IMR-90 (cell line): ENCODE results near the gene SAMD11. TPM values are rescaled to one million over a fixed set of nuclear protein-coding genes. Genes with fewer than 3 reads are reported as not detected.

Experiments used
- ATAC-seq: fragments of 200-7000 bp; cut with Tn5 transposase; 2 replicates; pipeline ENCODE4 v1.9.1; 2020; ENCODE audit warnings: low read depth, mild to moderate bottlenecking, moderate library complexity
- BruUV-seq: library from RNA; stranded (reverse); fragments of 400-500 nt; replicated peaks from 2 replicates; lab custom pipeline; 2021; lab: Mats Ljungman, UMichigan
- CTCF ChIA-PET: fragments of 300-600 bp; formaldehyde crosslinking; extraction: SDS; loops from one replicate; lab custom pipeline; 2021; ENCODE audit warnings: antibody characterized with exemption; lab: Yijun Ruan, JAX
- POLR2A ChIA-PET: fragments of 300-600 bp; sonication (Branson Sonifier 250); formaldehyde crosslinking; loops from one replicate; lab custom pipeline; 2022; ENCODE audit warnings: antibody characterized with exemption; ENCODE audit not compliant: unreplicated experiment; lab: Charles Lee
- DNase-seq: peaks from one replicate; pipeline ENCODE4 v3.0.0; 2013
- H2AFZ ChIP-seq: replicated peaks from 2 replicates; pipeline ENCODE3; 2013; ENCODE audit warnings: low read length, mild to moderate bottlenecking; ENCODE audit not compliant: poor library complexity
- H2AK5ac ChIP-seq: 2 replicates; pipeline ENCODE4 v1.6.1; 2013; ENCODE audit warnings: low read depth, low read length, inconsistent platforms
- H2AK9ac ChIP-seq: replicated peaks from 2 replicates; pipeline ENCODE3; 2013; ENCODE audit warnings: mild to moderate bottlenecking, low read depth, low read length, moderate library complexity; ENCODE audit not compliant: poor library complexity
- H2BK120ac ChIP-seq: 2 replicates; pipeline ENCODE4 v1.6.1; 2013; ENCODE audit warnings: low read depth, low read length, inconsistent platforms
- H2BK15ac ChIP-seq: 3 replicates; pipeline ENCODE4 v1.6.1; 2013; ENCODE audit warnings: low read depth, low read length, inconsistent platforms
- H2BK20ac ChIP-seq: 2 replicates; pipeline ENCODE4 v1.6.1; 2013; ENCODE audit warnings: low read depth, mild to moderate bottlenecking, inconsistent platforms, low read length, moderate library complexity
- H2BK5ac ChIP-seq: 2 replicates; pipeline ENCODE4 v1.6.1; 2013; ENCODE audit warnings: mild to moderate bottlenecking, low read depth, low read length, inconsistent platforms; ENCODE audit not compliant: poor library complexity, severe bottlenecking
- H3K14ac ChIP-seq: replicated peaks from 2 replicates; pipeline ENCODE4 v1.6.1; 2013; ENCODE audit warnings: low read depth, low read length, inconsistent platforms
- H3K18ac ChIP-seq: 2 replicates; pipeline ENCODE4 v1.6.1; 2013; ENCODE audit warnings: low read depth, low read length, control low read depth
- H3K23ac ChIP-seq: 2 replicates; pipeline ENCODE4 v1.6.1; 2013; ENCODE audit warnings: low read depth, low read length, inconsistent platforms
- H3K27ac ChIP-seq: 2 replicates; pipeline ENCODE4 v1.5.1; 2013; ENCODE audit warnings: mild to moderate bottlenecking, control low read depth, low read length; ENCODE audit not compliant: insufficient read depth
- H3K27me3 ChIP-seq: 2 replicates; pipeline ENCODE4 v1.6.1; 2013; ENCODE audit warnings: low read length; ENCODE audit not compliant: control insufficient read depth, insufficient read depth
- H3K36me3 ChIP-seq: 2 replicates; pipeline ENCODE4 v1.6.1; 2013; ENCODE audit warnings: low read length, mixed read lengths; ENCODE audit not compliant: control insufficient read depth, insufficient read depth
- H3K4ac ChIP-seq: 2 replicates; pipeline ENCODE4 v1.6.1; 2013; ENCODE audit warnings: low read depth, low read length, inconsistent platforms
- H3K4me1 ChIP-seq: 2 replicates; pipeline ENCODE4 v1.6.1; 2013; ENCODE audit warnings: low read length, mixed read lengths; ENCODE audit not compliant: control insufficient read depth, insufficient read depth
- H3K4me2 ChIP-seq: 2 replicates; pipeline ENCODE4 v1.6.1; 2013; ENCODE audit warnings: low read depth, mild to moderate bottlenecking, control low read depth, low read length, moderate library complexity
- H3K4me3 ChIP-seq: 2 replicates; pipeline ENCODE4 v1.5.1; 2013; ENCODE audit warnings: low read depth, mild to moderate bottlenecking, control low read depth, low read length, moderate library complexity; ENCODE audit not compliant: insufficient read depth
- H3K56ac ChIP-seq: 2 replicates; pipeline ENCODE4 v1.6.1; 2013; ENCODE audit warnings: low read length, inconsistent platforms; ENCODE audit not compliant: insufficient read depth; ENCODE audit errors: extremely low read depth
- H3K79me1 ChIP-seq, 2 experiments: 2 replicates each; pipeline ENCODE4 v1.6.1; 2013; ENCODE audit warnings: low read length in 2 of 2, inconsistent platforms in 1 of 2, low read depth in 1 of 2
- H3K9ac ChIP-seq: 2 replicates; pipeline ENCODE4 v1.6.1; 2013; ENCODE audit warnings: low read depth, low read length, control low read depth
- H3K9me1 ChIP-seq: 2 replicates; pipeline ENCODE4 v1.6.1; 2013; ENCODE audit warnings: low read length, inconsistent platforms; ENCODE audit not compliant: insufficient read depth
- H3K9me3 ChIP-seq: 2 replicates; pipeline ENCODE4 v1.6.1; 2013; ENCODE audit warnings: low read length; ENCODE audit not compliant: control insufficient read depth, insufficient read depth
- H4K20me1 ChIP-seq: 2 replicates; pipeline ENCODE4 v1.6.1; 2013; ENCODE audit warnings: low read length, inconsistent platforms; ENCODE audit not compliant: insufficient read depth
- H4K5ac ChIP-seq: 2 replicates; pipeline ENCODE4 v1.6.1; 2013; ENCODE audit warnings: mild to moderate bottlenecking, low read depth, low read length, control low read depth
- H4K8ac ChIP-seq, 2 experiments: 2 replicates each; pipeline ENCODE4 v1.6.1; 2013; ENCODE audit warnings: low read depth in 2 of 2, low read length in 2 of 2, control low read depth in 1 of 2, inconsistent platforms in 1 of 2
- H4K91ac ChIP-seq: 2 replicates; pipeline ENCODE4 v1.6.1; 2013; ENCODE audit warnings: low read depth, low read length, inconsistent platforms; ENCODE audit not compliant: insufficient read depth
- BHLHE40 ChIP-seq: fragments of 150-350 bp; IDR thresholded peaks from 2 replicates; pipeline ENCODE4 v1.6.1; 2016; ENCODE audit warnings: mild to moderate bottlenecking, low read depth, low read length
- CEBPB ChIP-seq: IDR thresholded peaks from 2 replicates; pipeline ENCODE4 v1.6.1; 2012; ENCODE audit warnings: low read depth, low read length, improper control_type of control experiment
- CHD1 ChIP-seq: IDR thresholded peaks from 2 replicates; pipeline ENCODE4 v1.6.1; 2012; ENCODE audit warnings: low read depth, low read length, improper control_type of control experiment
- CTCF ChIP-seq: conservative IDR thresholded peaks from 2 replicates; pipeline ENCODE4 v1.5.1; 2012; ENCODE audit warnings: mild to moderate bottlenecking, low read depth, low read length, improper control_type of control experiment
- ELK1 ChIP-seq: fragments of 150-350 bp; IDR thresholded peaks from 2 replicates; pipeline ENCODE4 v1.6.1; 2016; ENCODE audit warnings: low read depth, mild to moderate bottlenecking, low read length, moderate library complexity, borderline replicate concordance
- FOS ChIP-seq: fragments of 150-350 bp; IDR thresholded peaks from 2 replicates; pipeline ENCODE4 v1.6.1; 2016; ENCODE audit warnings: low read depth, low read length
- MAFK ChIP-seq: IDR thresholded peaks from 2 replicates; pipeline ENCODE4 v1.6.1; 2012; ENCODE audit warnings: low read depth, low read length, improper control_type of control experiment
- MXI1 ChIP-seq: IDR thresholded peaks from 2 replicates; pipeline ENCODE4 v1.6.1; 2012; ENCODE audit warnings: low read depth, mild to moderate bottlenecking, low read length, moderate library complexity, borderline replicate concordance
- NFE2L2 ChIP-seq: fragments of 150-350 bp; IDR thresholded peaks from 2 replicates; pipeline ENCODE4 v1.6.1; 2016; ENCODE audit warnings: low read depth, mild to moderate bottlenecking, low read length
- POLR2A ChIP-seq: IDR thresholded peaks from 2 replicates; pipeline ENCODE4 v1.6.1; 2012; ENCODE audit warnings: mild to moderate bottlenecking, low read depth, low read length
- RAD21 ChIP-seq: IDR thresholded peaks from 2 replicates; pipeline ENCODE4 v1.6.1; 2012; ENCODE audit warnings: low read length, improper control_type of control experiment
- RCOR1 ChIP-seq: IDR thresholded peaks from 2 replicates; pipeline ENCODE4 v1.6.1; 2012; ENCODE audit warnings: mild to moderate bottlenecking, low read length, improper control_type of control experiment; ENCODE audit not compliant: insufficient replicate concordance
- RFX5 ChIP-seq: IDR thresholded peaks from 2 replicates; pipeline ENCODE4 v1.8.0; 2012; ENCODE audit warnings: low read depth, mild to moderate bottlenecking, low read length, moderate library complexity
- SMC3 ChIP-seq: fragments of 150-350 bp; IDR thresholded peaks from 2 replicates; pipeline ENCODE4 v1.6.1; 2016; ENCODE audit warnings: low read depth, mild to moderate bottlenecking, antibody characterized with exemption, low read length, moderate library complexity
- USF2 ChIP-seq: fragments of 150-350 bp; IDR thresholded peaks from 2 replicates; pipeline ENCODE4 v1.6.1; 2017; ENCODE audit warnings: mild to moderate bottlenecking, antibody characterized with exemption, low read length, low read depth
- WGBS, 2 experiments: methylation state at CpG; one replicate each; pipeline versions ENCODE4 v1.1.5 to v1.1.7; 2013; ENCODE audit warnings: missing lambda C conversion rate in 2 of 2; ENCODE audit not compliant: insufficient read length in 1 of 2; ENCODE audit errors: extremely low coverage in 2 of 2; 5-methylcytosine and 5-hydroxymethylcytosine counted together
- dilution Hi-C: fragments of 300-500 bp; cut with HindIII; formaldehyde crosslinking; loops from one replicate; pipeline ENCODE4 v1.14.3; 2018; ENCODE audit warnings: low sequenced_read_pairs; ENCODE audit not compliant: unreplicated experiment
- in situ Hi-C: fragments of 300-500 bp; cut with MboI; formaldehyde crosslinking; loops from 3 replicates; pipeline ENCODE4 v1.14.3; 2019; ENCODE audit warnings: low sequenced_read_pairs, inconsistent platforms, mixed read lengths
- intact Hi-C: fragments of 100-400 bp; cut with micrococcal nuclease; formaldehyde crosslinking; loops from 2 replicates; pipeline ENCODE4 v1.10.0; 2022
- polyA plus RNA-seq, 3 experiments: library from polyadenylated mRNA; depleted of rRNA; stranded (reverse); fragments of >200 nt; gene quantifications; 2 replicates each; pipeline ENCODE4 v1.2.3, GENCODE V29; 2012; ENCODE audit warnings: low replicate concordance in 1 of 3
- total RNA-seq: library from RNA; depleted of rRNA; stranded (reverse); fragments of >200 nt; gene quantifications from 2 replicates; pipeline ENCODE4 v1.2.3, GENCODE V29; 2012

The SAMD11 gene
- total and polyA plus RNA-seq, 2 of the 4 experiments (the other 2 are of a cell fraction): 5.9 to 22.9 TPM

GRCh38 chr1:953524-954320 is 30.0 kb downstream of the SAMD11 start:
- CTCF ChIA-PET: no interaction called here
- Histone ChIP-seq H3K23ac (no peak overlapping the region), H3K36me3 (peaks cover 74% of the 10 kb centered on the region), H4K20me1 (peaks cover 29% of the 10 kb centered on the region), H2AK9ac (peak overlapping the region; percentile 42), H2AK5ac (no peak overlapping the region), H4K5ac (no peak overlapping the region), H3K4ac (no peak overlapping the region), H2BK120ac (no peak overlapping the region), H3K4me1 (peaks cover 2% of the 10 kb centered on the region; the same call in 1 of the 2 replicates), H2BK20ac (no peak overlapping the region), H3K4me2 (no peak overlapping the region), H4K91ac (no peak overlapping the region), H3K27ac (no peak overlapping the region), H2BK15ac (no peak overlapping the region), H3K4me3 (no peak overlapping the region), H3K27me3 (no peaks in the 10 kb centered on the region), H2AFZ (no peak overlapping the region), H2BK5ac (no peak overlapping the region), H3K9me1 (peaks cover 11% of the 10 kb centered on the region), H4K8ac (no peak overlapping the region), H3K18ac (no peak overlapping the region), H3K14ac (no peak overlapping the region), H3K9me3 (no peaks in the 10 kb centered on the region), H3K56ac (no peak overlapping the region), H3K9ac (no peak overlapping the region), H3K79me1 (peaks cover 14 to 52% of the 10 kb centered on the region in 2 experiments)
- POLR2A ChIA-PET: no interaction called here
- BruUV-seq: no TSS peak
- dilution Hi-C loops (no loop called here), in situ Hi-C loops (no loop called here), intact Hi-C loops (no loop called here)
- no peak for DNase-seq
- no peak for ATAC-seq
- WGBS, 2 experiments: 98% methylated on average over 12 of the region's 32 CpGs; no CpG with 5 or more reads in 1 of the 2 experiments
- TF ChIP-seq RCOR1: no peak
- TF ChIP-seq USF2: no peak
- TF ChIP-seq CTCF: no peak
- TF ChIP-seq FOS: no peak
- no peak for TF ChIP-seq CHD1
- TF ChIP-seq POLR2A: no peak
- TF ChIP-seq RAD21: no peak
- no peak for TF ChIP-seq SMC3
- no peak for TF ChIP-seq RFX5
- no peak for TF ChIP-seq MAFK
- TF ChIP-seq NFE2L2: no peak
- no peak for TF ChIP-seq CEBPB
- no peak for TF ChIP-seq BHLHE40
- no peak for TF ChIP-seq MXI1
- no peak for TF ChIP-seq ELK1
